Hepatic stellate cell (primary cell): ENCODE data around the gene PRDM16.

Experiments used
- DNase-seq: peaks from one replicate; pipeline ENCODE4 v3.0.0; 2011; ENCODE audit warnings: low spot score

The PRDM16 gene

GRCh38 chr1:3207217-3207848 lies 138.3 kb downstream of the PRDM16 start:
- DNase-seq, result no peak

GRCh38 chr1:3208819-3209200 lies 139.8 kb downstream of the PRDM16 start:
- DNase-seq, result no peak

- no peak for DNase-seq
Measured at GRCh38 chr1:3209201-3209600, 140.2 kb downstream of the PRDM16 start.

- DNase-seq, result no peak
Measured at GRCh38 chr1:3211582-3212375, 142.8 kb downstream of the PRDM16 start.

- DNase-seq, result no peak
Measured at GRCh38 chr1:3212453-3213355, 143.7 kb downstream of the PRDM16 start.

GRCh38 chr1:3213730-3214129 lies 144.7 kb downstream of the PRDM16 start:
- no peak for DNase-seq

- DNase-seq, result no peak
Measured at GRCh38 chr1:3215198-3216014, 146.4 kb downstream of the PRDM16 start.

GRCh38 chr1:3216015-3216391 lies 147.0 kb downstream of the PRDM16 start:
- DNase-seq, result no peak

- DNase-seq, result no peak
Measured at GRCh38 chr1:3217181-3217641, 148.2 kb downstream of the PRDM16 start.

GRCh38 chr1:3217979-3218679 lies 149.1 kb downstream of the PRDM16 start:
- DNase-seq, result no peak

- no peak for DNase-seq
Measured at GRCh38 chr1:3219005-3219790, 150.2 kb downstream of the PRDM16 start.

GRCh38 chr1:3219791-3220467 lies 150.9 kb downstream of the PRDM16 start:
- DNase-seq, result no peak

- no peak for DNase-seq
Measured at GRCh38 chr1:3221112-3222041, 152.4 kb downstream of the PRDM16 start.

GRCh38 chr1:3222042-3222692 lies 153.2 kb downstream of the PRDM16 start:
- DNase-seq, result no peak

GRCh38 chr1:3225661-3226060 lies 156.7 kb downstream of the PRDM16 start:
- DNase-seq, result no peak

GRCh38 chr1:3226191-3226590 lies 157.2 kb downstream of the PRDM16 start:
- no peak for DNase-seq

- DNase-seq, result no peak
Measured at GRCh38 chr1:3226701-3227350, 157.8 kb downstream of the PRDM16 start.

- DNase-seq, result no peak
Measured at GRCh38 chr1:3227351-3227704, 158.3 kb downstream of the PRDM16 start.
